DND-41 (cell line): ENCODE results near the gene GSPT2.

Experiments
- ATAC-seq: fragments of 200-7000 bp; cut with Tn5 transposase; 3 replicates; pipeline ENCODE4 v1.9.1; 2021; ENCODE audit warnings: low read depth; ENCODE audit not compliant: insufficient read depth
- DNase-seq: peaks from one replicate; pipeline ENCODE4 v3.0.0-alpha.2; 2020
- H2AFZ ChIP-seq: 2 replicates; pipeline ENCODE4 v1.6.0; 2012; ENCODE audit warnings: low read depth, low read length
- H3K27ac ChIP-seq: 2 replicates; pipeline ENCODE4 v1.5.1; 2012; ENCODE audit warnings: low read length, inconsistent platforms
- H3K27me3 ChIP-seq: fragments of 200-600 bp; sonication (generic); 2 replicates; pipeline ENCODE4 v1.6.0; 2012; ENCODE audit warnings: low read length, mild to moderate bottlenecking, inconsistent platforms; ENCODE audit not compliant: insufficient read depth, poor library complexity
- H3K36me3 ChIP-seq: 2 replicates; pipeline ENCODE4 v1.5.1; 2012; ENCODE audit warnings: low read length, inconsistent platforms; ENCODE audit not compliant: insufficient read depth
- H3K4me1 ChIP-seq: 2 replicates; pipeline ENCODE4 v1.5.1; 2012; ENCODE audit warnings: mild to moderate bottlenecking, low read length; ENCODE audit not compliant: insufficient read depth
- H3K4me2 ChIP-seq: 2 replicates; pipeline ENCODE4 v1.6.0; 2012; ENCODE audit warnings: mild to moderate bottlenecking, moderate library complexity, low read length, inconsistent platforms; ENCODE audit not compliant: insufficient read depth
- H3K4me3 ChIP-seq, 2 experiments: fragments of 200-600 bp in 1 of 2; shearing (Covaris generic) in 1 of 2; 2 replicates each; pipeline ENCODE4 v1.5.1; 2012 to 2016; ENCODE audit warnings: inconsistent platforms in 2 of 2, low read length in 2 of 2, mild to moderate bottlenecking in 2 of 2, low read depth in 1 of 2, moderate library complexity in 1 of 2
- H3K79me2 ChIP-seq: 2 replicates; pipeline ENCODE4 v1.6.0; 2012; ENCODE audit warnings: low read length, inconsistent platforms; ENCODE audit not compliant: insufficient read depth
- H3K9ac ChIP-seq: 2 replicates; pipeline ENCODE4 v1.6.0; 2012; ENCODE audit warnings: low read depth, mild to moderate bottlenecking, inconsistent platforms, low read length, moderate library complexity
- H3K9me3 ChIP-seq: 2 replicates; pipeline ENCODE4 v1.5.1; 2012; ENCODE audit warnings: low read length, moderate library complexity, mild to moderate bottlenecking, inconsistent platforms; ENCODE audit not compliant: insufficient read depth, severe bottlenecking
- H4K20me1 ChIP-seq: 2 replicates; pipeline ENCODE4 v1.6.0; 2012; ENCODE audit warnings: low read length; ENCODE audit not compliant: insufficient read depth
- CTCF ChIP-seq: IDR thresholded peaks from 2 replicates; pipeline ENCODE4 v1.5.1; 2012; ENCODE audit warnings: borderline replicate concordance, low read length, moderate library complexity, mild to moderate bottlenecking; ENCODE audit not compliant: poor library complexity, severe bottlenecking; ENCODE audit errors: extremely low read depth
- EZH2 ChIP-seq: IDR thresholded peaks from 3 replicates; pipeline ENCODE4 v1.6.1; 2012; ENCODE audit warnings: borderline replicate concordance, low read depth, mild to moderate bottlenecking, moderate library complexity, low read length, inconsistent platforms; ENCODE audit not compliant: severe bottlenecking

Gene GSPT2

GRCh38 chrX:51759055-51759839, 16.0 kb downstream of the GSPT2 start:
- Histone ChIP-seq H4K20me1 (no peaks in the 10 kb centered on the region), H3K36me3 (no peaks in the 10 kb centered on the region), H3K4me2 (no peak overlapping the region), H3K79me2 (no peaks in the 10 kb centered on the region), H3K4me1 (no peaks in the 10 kb centered on the region), H3K9ac (no peak overlapping the region), H3K4me3 (no peak overlapping the region), H3K27ac (no peak overlapping the region), H3K27me3 (no peaks in the 10 kb centered on the region), H3K9me3 (no peaks in the 10 kb centered on the region), H2AFZ (no peak overlapping the region)
- TF ChIP-seq CTCF (no peak), EZH2 (no peak)
- DNase-seq (no peak), ATAC-seq (no peak)

GRCh38 chrX:51760657-51761056, 17.4 kb downstream of the GSPT2 start:
- Histone ChIP-seq H3K9ac (no peak overlapping the region), H3K27me3 (no peaks in the 10 kb centered on the region), H3K36me3 (no peaks in the 10 kb centered on the region), H3K79me2 (no peaks in the 10 kb centered on the region), H3K4me1 (no peaks in the 10 kb centered on the region), H2AFZ (no peak overlapping the region), H4K20me1 (no peaks in the 10 kb centered on the region), H3K9me3 (no peaks in the 10 kb centered on the region), H3K27ac (no peak overlapping the region), H3K4me2 (no peak overlapping the region), H3K4me3 (no peak overlapping the region)
- no peak for ATAC-seq
- no peak for DNase-seq
- TF ChIP-seq CTCF (no peak), EZH2 (no peak)

- H4K20me1 ChIP-seq = no peaks in the 10 kb centered on the region
- no peak overlapping the region for H3K4me3 ChIP-seq
- no peak for DNase-seq
- H3K27ac ChIP-seq = no peak overlapping the region
- TF ChIP-seq EZH2 (no peak), CTCF (no peak)
- H3K79me2 ChIP-seq = no peaks in the 10 kb centered on the region
- H3K9ac ChIP-seq = no peak overlapping the region
- no peak for ATAC-seq
- H3K27me3 ChIP-seq = no peaks in the 10 kb centered on the region
- no peaks in the 10 kb centered on the region for H3K4me1 ChIP-seq
- H3K9me3 ChIP-seq = no peaks in the 10 kb centered on the region
- no peaks in the 10 kb centered on the region for H3K36me3 ChIP-seq
- H3K4me2 ChIP-seq = no peak overlapping the region
- no peak overlapping the region for H2AFZ ChIP-seq
Measured at GRCh38 chrX:51766546-51766945, 23.3 kb downstream of the GSPT2 start.

GRCh38 chrX:51776851-51777250, 33.6 kb downstream of the GSPT2 start:
- H3K79me2 ChIP-seq = no peaks in the 10 kb centered on the region
- H3K4me3 ChIP-seq = no peak overlapping the region
- H3K4me2 ChIP-seq = no peak overlapping the region
- DNase-seq = no peak
- no peaks in the 10 kb centered on the region for H4K20me1 ChIP-seq
- H3K9ac ChIP-seq = no peak overlapping the region
- H3K9me3 ChIP-seq = no peaks in the 10 kb centered on the region
- no peak for ATAC-seq
- no peaks in the 10 kb centered on the region for H3K27me3 ChIP-seq
- H3K36me3 ChIP-seq = no peaks in the 10 kb centered on the region
- H2AFZ ChIP-seq = no peak overlapping the region
- TF ChIP-seq CTCF (no peak), EZH2 (no peak)
- no peak overlapping the region for H3K27ac ChIP-seq
- no peaks in the 10 kb centered on the region for H3K4me1 ChIP-seq
